NK-92 treated with Interleukin-12 subunit alpha and Interleukin-12 subunit beta, amount 100 ng/mL, for 24 hours (cell line): ENCODE results near the gene SLC6A18.

Source experiments
- DNase-seq: peaks from one replicate; lab custom pipeline; 2025; lab: John Stamatoyannopoulos, UW

Gene SLC6A18

GRCh38 chr5:1203968-1204692, 21.1 kb upstream of the SLC6A18 start:
- DNase-seq: no peak

- no peak for DNase-seq
These were observed 20.4 kb upstream of the SLC6A18 start for GRCh38 chr5:1204693-1205242.

- DNase-seq: no peak
These were observed 19.7 kb upstream of the SLC6A18 start for GRCh38 chr5:1205255-1206180.

GRCh38 chr5:1206521-1207412, 18.4 kb upstream of the SLC6A18 start:
- no peak for DNase-seq

- no peak for DNase-seq
These were observed 17.6 kb upstream of the SLC6A18 start for GRCh38 chr5:1207555-1207954.

- DNase-seq: no peak
These were observed 16.9 kb upstream of the SLC6A18 start for GRCh38 chr5:1208221-1208742.

GRCh38 chr5:1208743-1209488, 16.3 kb upstream of the SLC6A18 start:
- DNase-seq: no peak

GRCh38 chr5:1209489-1209852, 15.7 kb upstream of the SLC6A18 start:
- DNase-seq: no peak

GRCh38 chr5:1209896-1210776, 15.0 kb upstream of the SLC6A18 start:
- DNase-seq: no peak

GRCh38 chr5:1210832-1211251, 14.3 kb upstream of the SLC6A18 start:
- no peak for DNase-seq

GRCh38 chr5:1211701-1212100, 13.5 kb upstream of the SLC6A18 start:
- no peak for DNase-seq

- DNase-seq: no peak
These were observed 12.9 kb upstream of the SLC6A18 start for GRCh38 chr5:1212271-1212670.

GRCh38 chr5:1212881-1213280, 12.3 kb upstream of the SLC6A18 start:
- DNase-seq: no peak

- DNase-seq: no peak
These were observed 11.5 kb upstream of the SLC6A18 start for GRCh38 chr5:1213508-1214162.

GRCh38 chr5:1214163-1214935, 10.8 kb upstream of the SLC6A18 start:
- DNase-seq: no peak

- DNase-seq: no peak
These were observed 10.3 kb upstream of the SLC6A18 start for GRCh38 chr5:1214936-1215220.

- DNase-seq: no peak
These were observed 9.7 kb upstream of the SLC6A18 start for GRCh38 chr5:1215320-1216096.
